SKM-1 (cell line): ENCODE data around the gene DEF6.

Experiments
- DNase-seq: peaks from one replicate; lab custom pipeline; 2025; ENCODE audit not compliant: unreplicated experiment; lab: John Stamatoyannopoulos, UW

The DEF6 gene

DNA sequence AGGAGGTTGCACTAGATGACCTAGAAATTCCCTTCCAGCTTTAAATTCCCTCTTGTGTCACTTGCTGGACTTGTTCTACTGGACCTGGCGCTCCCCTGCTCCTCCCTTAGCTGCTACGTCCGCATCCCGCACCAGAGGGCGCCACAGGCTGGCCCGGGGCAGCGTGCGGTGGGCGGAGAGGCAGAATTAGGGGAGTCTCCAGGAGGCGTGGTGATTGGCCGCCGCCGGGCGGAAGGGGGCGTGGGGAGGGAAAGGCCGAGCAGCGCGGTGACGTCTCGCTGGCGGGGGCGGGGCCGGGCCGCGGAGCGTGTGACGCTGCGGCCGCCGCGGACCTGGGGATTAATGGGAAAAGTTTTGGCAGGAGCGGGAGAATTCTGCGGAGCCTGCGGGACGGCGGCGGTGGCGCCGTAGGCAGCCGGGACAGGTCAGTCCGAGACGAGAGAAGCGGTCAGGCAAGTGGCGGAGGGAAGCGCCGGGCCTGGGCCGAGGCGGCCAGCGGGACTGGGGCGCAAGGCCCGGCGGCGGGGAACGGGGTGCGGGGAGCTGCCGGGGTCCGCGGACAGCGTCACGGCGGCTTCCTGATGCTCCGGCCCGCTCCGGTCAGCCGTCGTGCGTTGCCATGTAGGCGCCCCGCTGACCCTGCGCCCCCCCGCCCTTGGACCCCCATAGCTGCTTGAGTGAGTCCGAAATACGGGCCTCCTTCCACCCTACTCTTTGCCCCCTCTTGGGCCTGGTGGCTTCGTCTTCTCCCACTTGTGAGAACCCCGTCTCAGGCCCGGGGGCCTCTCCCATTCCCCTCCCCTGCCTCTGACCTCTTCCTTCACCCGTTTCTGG lies 44.9 kb downstream of the DEF6 start, which contains the start of gene PPARD:
Gene PPARD (plus strand): TSS at position 301 of the 834 bp plus-strand sequence. CDS start 68,530 bp downstream, outside the sequence.
- DNase-seq: peak; percentile 93

DNA sequence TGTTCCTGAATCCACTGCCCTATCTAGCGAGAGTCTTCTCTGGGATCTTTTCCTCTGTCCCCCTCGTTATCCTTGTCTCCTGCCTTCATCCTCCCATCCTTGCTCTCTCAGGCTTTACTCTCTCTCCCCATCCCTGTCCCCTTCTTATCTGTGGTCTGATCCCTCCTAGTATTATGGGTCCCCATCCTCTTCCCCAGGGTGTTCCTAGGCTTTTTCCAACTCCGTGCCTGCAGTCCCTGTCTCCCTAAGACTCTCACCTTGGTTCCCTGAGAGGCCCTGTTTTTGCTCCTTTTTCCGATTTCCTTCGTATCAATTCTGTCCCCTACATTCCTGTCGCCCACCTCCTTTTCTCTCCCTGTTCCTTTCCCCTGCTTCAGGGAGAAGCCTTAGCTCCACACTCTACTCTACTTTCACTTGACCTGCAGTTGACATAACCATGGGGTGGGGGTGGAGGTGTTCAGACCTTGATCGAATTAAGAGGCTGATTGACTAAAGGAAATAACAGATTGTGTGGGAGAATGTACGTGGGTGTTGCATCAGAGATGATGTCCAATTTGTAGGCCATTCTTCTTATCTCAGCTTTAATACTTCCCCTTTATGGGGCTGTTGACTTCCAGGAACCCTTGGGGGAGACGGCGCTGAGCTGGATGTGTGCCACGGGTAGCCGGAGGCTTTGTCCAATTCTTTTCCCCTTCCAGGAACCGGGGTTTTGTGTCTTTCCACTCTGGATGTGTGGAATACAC lies 45.6 kb downstream of the DEF6 start:
- peak; percentile 16 for DNase-seq

DNA sequence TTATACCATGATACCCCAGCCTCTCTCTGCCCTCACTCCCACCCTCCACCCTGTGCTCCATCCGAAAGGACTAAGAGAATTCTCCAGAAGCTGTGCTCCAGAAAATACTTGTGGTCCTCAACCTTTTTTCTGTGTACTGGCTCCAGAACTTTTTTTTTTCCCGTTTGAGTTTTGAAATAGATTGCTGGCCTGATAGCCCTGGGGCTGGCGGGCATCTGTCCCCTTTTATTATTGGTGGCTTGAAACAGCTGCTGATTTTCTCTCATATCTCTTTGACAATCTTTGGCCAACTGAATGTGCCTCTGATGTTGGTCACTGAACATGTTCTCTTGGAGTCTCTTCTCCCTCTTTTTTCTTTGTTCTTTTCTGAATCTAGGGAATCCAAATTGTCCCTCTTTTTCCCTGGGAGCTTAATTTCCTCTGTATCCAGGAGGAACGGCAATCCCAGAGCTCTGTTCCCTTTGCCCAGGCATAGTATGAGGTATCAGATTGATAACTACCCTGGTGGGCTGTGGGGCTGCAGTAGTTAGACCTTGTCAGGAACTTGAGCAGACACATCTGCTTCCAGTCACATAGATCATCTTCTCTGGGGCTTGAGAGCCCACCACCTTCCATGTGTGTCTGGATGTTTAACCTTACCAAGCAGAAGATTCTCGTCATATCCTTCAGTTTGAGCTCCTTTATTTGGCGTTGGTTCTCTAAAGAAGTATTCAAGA lies 46.4 kb downstream of the DEF6 start:
- no peak for DNase-seq

DNA sequence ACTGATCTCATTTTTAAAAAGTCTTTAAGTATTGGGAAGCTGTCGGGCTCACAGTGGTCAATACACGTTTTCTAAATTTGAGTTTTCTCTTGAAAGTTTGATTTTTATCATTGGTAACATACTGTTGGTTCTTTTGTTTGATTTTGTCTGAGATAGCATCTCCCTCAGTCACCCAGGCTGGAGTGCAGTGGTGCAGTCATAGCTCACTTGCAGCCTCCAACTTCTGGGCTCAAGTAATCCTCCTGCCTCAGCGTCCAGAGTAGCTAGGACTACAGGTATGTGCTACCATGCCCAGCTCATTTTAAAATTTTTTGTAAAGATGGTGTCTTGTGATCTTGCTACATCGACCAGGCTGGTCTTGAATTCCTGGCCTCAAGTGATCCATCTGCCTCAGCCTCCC lies 53.8 kb downstream of the DEF6 start:
- no peak for DNase-seq

DNA sequence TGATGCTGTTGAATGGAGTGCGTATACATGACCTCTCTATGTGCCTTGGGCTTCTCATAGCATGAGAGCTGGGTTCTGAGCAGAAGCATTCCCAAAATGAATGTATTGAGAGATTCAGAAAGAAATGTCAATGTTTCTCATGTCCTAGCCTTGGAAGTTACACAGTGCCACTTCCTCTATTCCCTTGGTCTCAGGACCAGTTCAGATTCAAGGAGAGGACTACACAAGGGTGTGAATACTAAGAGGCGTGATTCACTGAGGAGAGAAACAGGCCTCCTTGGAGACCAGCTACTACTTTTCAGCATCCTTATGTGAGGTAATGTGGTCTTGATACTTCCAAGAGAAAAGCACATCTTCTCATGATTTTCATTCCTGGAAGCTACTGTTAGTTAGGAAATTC lies 55.1 kb downstream of the DEF6 start:
- no peak for DNase-seq

DNA sequence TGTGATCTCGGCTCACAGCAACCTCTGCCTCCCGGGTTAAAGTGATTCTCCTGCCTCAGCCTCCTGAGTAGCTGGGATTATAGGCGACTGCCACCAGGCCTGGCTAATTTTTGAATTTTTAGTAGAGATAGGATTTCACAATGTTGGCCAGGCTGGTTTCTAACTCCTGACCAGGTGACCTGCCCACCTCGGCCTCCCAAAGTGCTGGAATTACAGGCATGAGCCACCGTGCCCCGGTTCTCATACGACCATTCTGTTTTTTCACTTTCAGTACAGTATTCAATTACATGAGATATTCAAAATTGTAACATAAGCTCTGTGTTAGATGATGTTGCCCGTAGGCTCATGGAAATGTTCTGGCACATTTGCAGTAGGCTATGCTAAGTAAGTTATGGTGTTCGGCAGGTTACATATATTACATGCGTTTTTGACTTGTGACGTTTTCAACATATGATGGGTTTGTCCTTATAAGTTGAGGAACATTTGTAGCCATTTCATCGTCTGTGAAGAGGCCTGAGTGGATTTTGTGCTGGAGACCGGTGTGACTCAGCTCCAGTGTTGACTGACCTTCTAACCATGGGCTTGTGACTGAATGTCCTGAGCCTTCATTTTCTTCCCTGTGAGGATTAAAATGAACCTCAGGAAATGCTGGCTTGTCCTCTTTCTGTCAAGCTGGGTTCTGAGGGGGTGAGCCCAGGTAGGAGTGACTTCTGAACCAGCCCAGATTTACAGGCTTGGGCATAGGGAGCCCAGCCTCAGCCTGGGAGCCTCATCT lies 56.9 kb downstream of the DEF6 start:
- DNase-seq: no peak

DNA sequence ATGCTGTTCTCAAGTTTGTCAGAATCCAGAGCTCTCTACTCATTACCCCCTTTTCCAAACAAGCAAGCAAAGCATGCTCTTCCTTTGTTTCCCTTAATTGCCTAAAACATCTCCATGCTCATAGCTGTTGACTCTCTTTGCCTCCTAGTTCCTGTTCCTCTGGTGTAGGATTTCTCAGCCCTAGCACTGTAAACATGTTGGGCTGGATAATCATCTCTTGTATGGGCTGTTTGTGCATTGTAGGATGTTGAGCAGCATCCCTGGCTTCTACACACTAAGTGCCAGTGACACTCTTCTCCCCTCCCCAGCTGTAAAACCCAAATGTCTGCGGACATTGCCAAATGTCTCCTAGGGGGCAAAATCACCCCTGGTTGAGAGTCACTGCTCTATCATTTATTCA lies 58.8 kb downstream of the DEF6 start:
- DNase-seq: no peak

DNA sequence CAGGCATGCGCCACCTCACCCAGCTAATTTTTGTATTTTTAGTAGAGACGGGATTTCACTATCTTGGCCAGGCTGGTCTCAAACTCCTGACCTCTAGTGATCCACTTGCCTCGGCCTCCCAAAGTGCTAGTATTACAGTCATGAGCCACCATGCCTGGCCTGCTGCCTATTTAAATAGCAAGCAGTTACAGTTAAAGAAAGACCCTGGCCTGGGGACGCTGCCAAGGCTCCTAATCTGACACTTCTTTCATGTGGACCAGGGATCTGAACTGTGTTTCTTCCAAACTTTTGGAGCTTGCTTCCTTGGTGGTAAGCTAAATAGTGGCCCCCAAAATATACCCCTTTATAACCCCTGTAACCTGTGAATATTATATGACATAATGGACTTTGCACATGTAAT lies 60.1 kb downstream of the DEF6 start:
- DNase-seq: no peak

DNA sequence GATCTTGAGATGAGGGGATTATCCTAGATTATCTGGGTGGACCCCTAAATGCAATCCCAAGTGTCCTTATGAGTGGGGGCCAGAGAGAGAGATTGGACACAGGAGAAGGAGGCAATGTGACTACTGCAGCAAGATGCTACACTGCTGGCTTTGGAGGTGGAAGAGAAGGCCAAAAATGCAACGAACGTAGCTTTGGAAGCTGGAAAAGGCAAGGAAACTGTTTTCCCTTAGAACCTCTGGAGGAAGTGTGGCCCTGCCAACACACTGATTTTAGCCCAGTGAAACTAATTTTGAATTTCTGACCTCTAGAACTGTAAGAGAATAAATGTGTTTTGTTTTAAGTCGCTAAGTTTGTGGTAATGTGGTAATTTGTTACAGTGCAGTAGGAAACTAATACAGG lies 60.5 kb downstream of the DEF6 start:
- no peak for DNase-seq

DNA sequence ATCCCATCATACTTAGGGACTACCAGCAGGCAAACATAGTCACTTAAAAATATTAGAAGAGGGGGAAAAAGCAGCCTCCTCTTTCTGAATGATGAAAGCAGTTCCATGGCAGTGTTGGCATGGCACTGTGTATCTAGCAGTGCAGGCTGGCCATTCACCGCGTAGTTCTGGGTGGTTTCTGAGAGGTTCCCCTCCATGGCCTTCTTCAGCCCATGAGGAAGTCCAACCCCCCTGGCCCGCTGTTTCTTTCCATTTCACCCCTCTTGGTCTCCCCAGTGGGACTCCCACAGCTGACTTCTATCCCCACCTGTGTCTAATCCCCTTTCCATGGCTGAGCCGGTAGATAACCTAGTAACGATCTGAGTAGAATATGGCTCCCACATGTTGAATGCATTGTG lies 61.7 kb downstream of the DEF6 start:
- DNase-seq: no peak

DNA sequence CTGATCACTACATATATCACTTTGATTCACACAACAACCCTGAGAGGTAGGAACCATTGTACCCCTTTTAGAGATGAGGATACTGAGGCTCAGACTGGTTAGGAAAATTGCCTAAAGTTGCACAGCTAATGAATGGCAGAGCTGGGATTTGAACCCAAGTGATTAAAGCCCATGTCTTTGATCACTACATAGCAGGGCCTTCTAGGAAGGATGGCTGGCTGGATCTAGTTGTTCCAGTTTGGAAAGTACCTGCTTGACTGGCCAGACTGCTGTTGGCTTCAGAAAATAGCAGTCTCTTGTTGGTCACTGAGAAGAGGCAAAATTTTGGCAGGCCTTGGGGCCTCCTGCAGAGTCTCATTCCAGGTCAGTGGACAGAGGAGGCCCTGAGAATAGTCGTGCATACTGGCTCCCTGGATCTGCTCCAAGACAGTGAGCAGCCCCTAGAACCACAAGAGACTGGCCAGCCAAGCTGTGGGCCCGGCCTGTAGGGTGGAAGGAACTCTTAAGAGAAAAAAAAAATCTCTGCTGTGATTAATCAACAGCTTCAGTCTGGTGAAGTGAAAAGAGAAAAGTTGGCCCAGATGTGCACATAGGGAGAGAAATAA lies 62.2 kb downstream of the DEF6 start:
- no peak for DNase-seq

DNA sequence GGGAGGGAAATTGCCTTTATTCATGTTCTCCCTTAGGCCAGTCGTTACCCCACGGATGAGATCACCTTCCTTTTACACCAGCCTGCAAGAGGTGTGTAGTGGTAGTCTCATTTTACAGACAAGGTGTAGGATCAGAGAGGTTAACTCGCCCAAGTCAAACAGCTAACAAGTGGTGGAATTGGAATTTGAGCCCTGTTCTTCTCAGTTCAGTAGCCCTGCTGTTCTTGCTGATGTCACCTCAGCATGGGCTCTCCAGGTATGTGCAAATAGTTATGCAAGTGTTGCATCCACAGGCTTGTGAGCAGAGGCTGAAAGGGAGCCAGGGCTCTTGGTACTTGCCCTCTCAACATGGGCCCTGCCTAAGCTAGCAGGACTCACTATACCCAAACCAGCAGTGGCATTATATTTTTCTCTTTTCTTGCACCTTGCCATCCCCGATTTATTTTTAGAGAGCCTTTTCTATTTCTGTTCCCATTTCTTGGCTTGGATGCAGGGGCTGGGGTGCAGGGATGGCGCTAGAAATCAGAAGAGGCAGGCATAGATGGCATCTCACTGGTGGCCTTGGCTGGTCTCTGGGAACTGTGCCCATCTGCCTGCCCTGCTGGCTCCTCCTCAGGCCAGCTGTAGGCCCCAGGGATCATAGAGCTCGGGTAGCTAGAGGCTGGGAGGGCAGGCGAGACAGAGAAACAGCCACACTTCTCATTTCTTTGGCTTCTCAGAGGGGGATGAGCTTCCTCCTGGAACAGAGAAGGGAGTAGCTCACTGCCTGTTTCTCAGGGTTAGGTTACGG lies 62.9 kb downstream of the DEF6 start:
- no peak for DNase-seq

DNA sequence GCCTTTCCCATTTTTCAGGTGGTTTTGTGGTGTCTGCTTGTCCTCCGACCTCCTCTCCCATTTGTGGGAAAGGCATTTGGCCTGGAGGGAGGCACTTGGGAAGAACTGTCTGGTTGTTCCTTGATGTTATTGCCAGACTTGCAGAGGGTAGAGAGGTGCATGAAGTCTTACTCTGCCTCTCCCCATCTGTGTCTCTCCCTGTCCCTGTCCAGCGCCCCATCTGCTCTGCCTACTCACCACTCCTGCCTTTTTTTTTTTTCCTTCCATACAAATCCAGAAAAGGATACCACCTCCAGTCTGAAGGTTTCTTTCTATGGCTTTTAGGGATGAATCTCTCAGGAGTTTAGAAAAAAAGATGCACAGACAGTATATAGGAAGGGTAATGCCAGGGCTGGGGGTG lies 64.6 kb downstream of the DEF6 start:
- no peak for DNase-seq

DNA sequence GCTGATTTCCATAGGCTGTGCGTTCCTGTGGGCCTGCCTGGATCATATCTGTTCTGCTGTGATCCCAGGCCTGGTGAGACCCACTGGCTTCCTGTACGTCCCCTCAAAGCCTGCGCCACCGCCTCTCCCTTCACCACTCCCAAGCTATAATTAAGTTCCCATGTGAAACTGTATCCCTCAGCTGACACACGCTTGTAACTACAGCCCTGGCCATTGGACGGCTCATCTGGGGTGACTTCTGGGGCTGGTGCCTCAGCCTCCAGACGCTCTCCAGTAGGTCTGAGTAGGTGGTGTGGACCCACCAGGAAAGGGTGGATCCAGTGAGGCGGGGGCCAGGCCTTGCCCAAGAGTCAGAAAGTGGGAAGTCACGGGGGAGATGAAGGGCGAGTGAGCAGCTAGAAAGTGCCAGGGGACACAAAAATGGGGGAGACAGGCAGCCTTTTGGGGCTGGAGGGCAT lies 65.7 kb downstream of the DEF6 start:
- DNase-seq: no peak

DNA sequence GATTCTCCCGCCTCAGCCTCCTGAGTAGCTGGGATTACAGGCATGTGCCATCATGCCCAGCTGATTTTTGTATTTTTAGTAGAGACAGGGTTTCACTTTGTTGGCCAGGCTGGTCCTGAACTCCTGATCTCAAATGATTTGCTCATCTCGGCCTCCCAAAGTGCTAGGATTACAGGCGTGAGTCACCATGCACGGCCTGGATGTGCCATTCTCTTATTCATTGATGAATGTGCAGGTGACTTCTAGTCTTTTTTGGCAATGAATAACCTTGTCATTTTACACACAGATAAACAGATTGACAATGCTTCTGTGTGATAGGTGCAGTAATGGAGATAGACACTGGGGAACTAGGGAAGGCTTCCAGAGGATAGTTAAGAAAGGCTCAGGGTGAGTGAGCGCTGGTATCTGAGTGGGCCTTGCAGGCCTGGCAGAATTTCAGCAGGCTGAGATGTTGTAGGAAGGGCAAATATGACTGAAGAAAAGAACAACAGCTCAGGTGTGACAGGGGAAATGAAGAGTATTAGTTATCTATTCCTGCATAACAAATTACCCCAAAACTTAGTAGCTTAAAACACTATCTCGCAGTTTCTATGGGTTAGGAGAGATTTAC lies 68.1 kb downstream of the DEF6 start:
- DNase-seq: no peak

DNA sequence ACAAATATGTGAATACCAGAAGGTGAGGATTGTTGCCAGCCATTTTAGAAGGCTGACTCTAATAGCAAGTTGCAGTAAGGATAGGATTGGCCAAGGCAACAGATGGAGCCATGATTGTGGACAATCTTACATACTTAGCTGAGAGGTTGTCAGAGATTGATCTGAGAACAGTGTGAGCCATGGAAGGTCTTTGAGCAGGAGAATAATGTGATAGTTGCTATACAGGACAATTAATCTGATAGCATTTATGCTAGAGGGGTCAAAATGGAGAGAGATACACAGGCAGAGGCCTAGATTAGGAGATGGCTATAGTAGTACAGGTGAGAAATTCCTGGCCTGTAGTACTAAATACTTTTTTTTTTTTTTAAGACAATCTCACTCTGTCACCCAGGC lies 68.6 kb downstream of the DEF6 start:
- no peak for DNase-seq

DNA sequence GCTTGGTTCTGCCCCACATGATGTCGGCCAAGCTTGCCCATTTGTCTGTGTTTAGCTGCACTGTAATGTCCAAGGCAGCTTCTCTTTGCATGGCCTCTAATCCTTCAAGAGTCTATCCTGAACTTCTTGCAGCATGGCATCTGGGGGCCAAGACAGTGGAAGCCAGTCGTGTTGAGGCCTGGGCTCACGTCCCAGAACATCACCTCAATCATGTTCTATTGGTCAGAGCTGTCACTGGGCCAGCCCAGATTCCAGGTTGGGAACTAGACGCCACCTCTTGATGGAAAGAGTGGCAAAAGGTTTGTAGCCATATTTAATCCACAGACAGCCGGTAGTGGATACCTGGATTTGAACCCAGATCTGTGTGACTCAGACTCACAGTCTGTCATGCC lies 70.0 kb downstream of the DEF6 start:
- no peak for DNase-seq

DNA sequence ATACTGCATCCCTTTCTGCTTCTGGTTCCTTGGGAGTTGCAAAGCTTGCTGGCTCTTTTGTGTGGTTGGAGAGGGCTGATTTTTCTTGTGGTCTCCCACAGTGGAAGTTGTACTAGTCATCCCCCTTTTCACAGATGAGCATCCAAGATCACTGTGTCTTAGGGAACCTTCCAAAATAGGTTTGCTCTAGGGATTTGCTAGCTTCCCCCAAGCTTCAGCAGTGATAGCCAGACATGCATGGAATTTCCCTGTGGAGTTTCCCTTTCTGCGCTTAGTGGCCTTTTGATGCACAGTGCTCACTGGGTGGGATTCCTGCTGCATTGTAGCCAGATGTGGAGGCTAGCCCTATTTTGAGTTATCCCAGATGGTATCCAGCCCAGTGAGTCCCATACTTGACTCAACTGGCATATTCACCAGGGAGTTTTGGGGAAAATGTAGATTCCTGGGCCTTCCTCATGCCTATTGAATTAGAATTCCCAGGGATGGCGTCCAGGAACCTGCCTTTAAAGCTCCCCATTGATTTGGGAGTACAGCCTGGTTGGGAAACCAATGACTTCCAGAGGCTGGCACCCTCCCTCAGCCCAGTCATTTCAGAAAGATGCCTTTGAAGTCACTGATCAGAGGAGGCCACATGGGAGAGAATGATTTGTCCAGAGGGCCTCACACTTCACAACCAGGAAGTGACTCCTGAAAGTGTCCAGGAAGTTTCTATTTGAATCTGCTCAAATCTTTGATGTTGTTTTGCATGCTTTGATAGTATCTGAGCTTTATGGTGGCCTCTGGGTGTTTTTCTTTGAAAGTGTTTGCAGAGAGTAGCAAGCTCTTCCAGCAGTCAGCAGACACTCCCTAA lies 70.6 kb downstream of the DEF6 start:
- no peak for DNase-seq
